Memory B cell (primary cell): ENCODE results near the gene ARHGDIB.
A peak's percentile ranks its signal among the peaks of the same experiment; 100 is the strongest.

ENCODE experiments used
- ATAC-seq: fragments of 150-1000 bp; cut with Tn5 transposase; 2 replicates; pipeline ENCODE4 v1.10.0; 2021; ENCODE audit warnings: low read depth, mild to moderate bottlenecking, moderate library complexity
- DNase-seq, 2 donors: peaks; one replicate each; pipeline ENCODE4 v3.0.0; 2022; ENCODE audit warnings: low spot score in 2 of 2
- H3K27ac Mint-ChIP-seq: one replicate; pipeline ENCODE4 v1.8.0; 2022; ENCODE audit warnings: mild to moderate bottlenecking, moderate library complexity, mixed read lengths
- H3K27me3 Mint-ChIP-seq: one replicate; pipeline ENCODE4 v1.8.0; 2022; ENCODE audit warnings: mixed read lengths
- H3K36me3 Mint-ChIP-seq: one replicate; pipeline ENCODE4 v1.8.0; 2022; ENCODE audit warnings: mild to moderate bottlenecking, mixed read lengths
- H3K4me1 Mint-ChIP-seq: one replicate; pipeline ENCODE4 v1.8.0; 2022; ENCODE audit warnings: mixed read lengths
- H3K4me3 Mint-ChIP-seq: one replicate; pipeline ENCODE4 v1.8.0; 2022; ENCODE audit warnings: mild to moderate bottlenecking, moderate library complexity, mixed read lengths
- H3K9me3 Mint-ChIP-seq: one replicate; pipeline ENCODE4 v1.8.0; 2022; ENCODE audit warnings: mixed read lengths

The ARHGDIB gene

DNA sequence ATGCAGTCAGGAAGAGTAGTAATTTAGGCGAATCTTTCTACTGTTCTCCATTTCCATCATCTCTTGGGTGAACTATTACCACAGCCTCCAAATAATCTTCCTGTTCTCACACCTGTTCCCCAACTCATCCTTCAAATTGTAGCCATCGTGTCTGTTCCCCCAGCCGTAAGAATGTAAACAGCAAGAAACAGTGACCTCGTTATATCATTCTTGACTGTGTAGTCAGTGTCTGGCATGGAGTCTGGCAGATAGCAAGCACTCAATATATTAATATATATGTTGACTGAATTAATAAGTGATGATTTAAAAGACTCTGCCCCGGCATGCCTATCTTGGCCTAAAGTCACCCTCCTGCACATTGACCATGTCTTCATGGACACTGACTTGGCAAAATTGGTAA is 31.7 kb upstream of the ARHGDIB start:
- Mint-ChIP-seq H3K9me3 (peaks cover 2% of the 10 kb centered on the region), H3K4me1 (peaks cover 50% of the 10 kb centered on the region), H3K4me3 (no peak overlapping the region), H3K27ac (peak overlapping the region; percentile 58), H3K36me3 (no peaks in the 10 kb centered on the region), H3K27me3 (no peaks in the 10 kb centered on the region)
- DNase-seq: no peak
- no peak for ATAC-seq

DNA sequence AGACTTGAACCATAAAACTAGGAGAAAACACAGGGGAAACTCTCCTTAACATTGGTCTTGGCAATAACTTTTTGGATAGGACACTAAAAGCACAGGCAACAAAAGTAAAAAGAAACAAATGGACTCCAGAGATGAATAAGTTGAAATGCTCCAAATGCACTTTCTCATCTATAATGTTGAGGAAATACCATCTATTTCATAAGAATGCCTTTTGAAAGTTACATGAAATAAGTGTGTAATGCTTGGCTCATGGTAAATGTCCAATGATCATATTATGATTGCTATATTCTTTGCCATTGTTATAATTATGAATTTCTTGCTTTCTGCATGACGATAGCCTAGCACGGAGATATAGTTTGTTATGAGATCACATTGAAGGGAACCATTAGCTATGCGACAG is 31.3 kb upstream of the ARHGDIB start:
- DNase-seq: no peak
- Mint-ChIP-seq H3K4me1 (peaks cover 54% of the 10 kb centered on the region), H3K9me3 (peaks cover 4% of the 10 kb centered on the region), H3K36me3 (no peaks in the 10 kb centered on the region), H3K4me3 (no peak overlapping the region), H3K27me3 (no peaks in the 10 kb centered on the region), H3K27ac (no peak overlapping the region)
- ATAC-seq: no peak

DNA sequence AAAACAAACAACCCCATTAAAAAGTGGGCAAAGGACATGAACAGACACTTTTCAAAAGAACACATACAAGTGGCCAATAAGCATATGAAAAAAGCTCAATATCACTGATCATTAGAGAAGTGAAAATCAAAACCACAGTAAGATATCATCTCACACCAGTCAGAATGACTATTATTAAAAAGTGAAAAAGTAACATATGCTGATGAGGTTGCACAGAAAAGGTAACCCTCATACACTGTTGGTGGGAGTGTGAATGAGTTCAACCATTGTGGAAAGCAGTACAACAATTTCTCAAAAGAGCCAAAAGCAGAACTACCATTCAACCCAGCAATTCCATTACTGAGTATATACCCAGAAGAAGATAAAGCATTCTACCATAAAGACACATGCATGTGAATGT is 29.7 kb upstream of the ARHGDIB start:
- Mint-ChIP-seq H3K27ac (no peak overlapping the region), H3K4me3 (no peak overlapping the region), H3K27me3 (no peaks in the 10 kb centered on the region), H3K4me1 (peaks cover 58% of the 10 kb centered on the region), H3K36me3 (no peaks in the 10 kb centered on the region), H3K9me3 (peaks cover 4% of the 10 kb centered on the region)
- ATAC-seq: no peak
- no peak for DNase-seq

DNA sequence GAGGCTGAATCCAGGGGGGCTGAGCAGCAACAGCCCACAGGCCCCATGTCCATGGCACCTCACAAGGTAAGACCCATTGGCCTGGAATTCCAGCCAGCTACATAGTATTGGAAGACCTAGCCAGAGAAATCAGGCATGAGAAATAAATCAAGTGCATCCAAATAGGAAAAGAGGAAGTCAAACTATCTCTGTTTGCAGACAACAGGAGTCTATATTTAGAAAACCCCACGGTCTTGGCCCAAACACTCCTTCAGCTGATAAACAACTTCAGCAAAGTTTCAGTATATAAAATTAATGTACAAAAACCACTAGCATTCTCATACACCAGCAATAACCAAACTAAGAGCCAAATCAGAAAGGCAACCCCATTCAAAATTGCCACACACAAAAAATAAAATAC is 28.4 kb upstream of the ARHGDIB start:
- ATAC-seq (peak; percentile 78), DNase-seq (peak in 1 of 2 donors; percentile 20)
- no peaks in the 10 kb centered on the region for H3K27me3 Mint-ChIP-seq
- H3K27ac Mint-ChIP-seq: peak overlapping the region; percentile 84
- no peaks in the 10 kb centered on the region for H3K36me3 Mint-ChIP-seq
- peak overlapping the region; percentile 73 for H3K4me3 Mint-ChIP-seq
- H3K4me1 Mint-ChIP-seq: peaks cover 51% of the 10 kb centered on the region
- H3K9me3 Mint-ChIP-seq: peaks cover 4% of the 10 kb centered on the region

DNA sequence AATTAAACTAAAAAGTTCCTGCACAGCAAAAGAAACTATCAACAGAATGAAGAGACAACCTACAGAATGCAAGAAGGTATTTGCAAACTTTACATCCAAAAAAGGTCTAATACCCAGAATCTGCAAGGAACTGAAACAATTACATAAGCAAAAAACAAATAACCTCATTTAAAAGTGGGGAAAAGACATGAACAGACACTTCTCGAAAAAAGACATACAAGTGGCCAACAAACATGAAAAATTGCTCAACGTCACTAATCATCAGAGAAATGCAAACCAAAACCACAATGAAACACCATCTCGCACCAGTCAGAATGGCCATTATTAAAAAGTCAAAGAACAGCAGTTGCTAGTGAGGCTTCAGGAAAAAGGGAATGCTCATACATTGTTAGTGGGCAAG is 26.6 kb upstream of the ARHGDIB start:
- DNase-seq (no peak), ATAC-seq (no peak)
- no peaks in the 10 kb centered on the region for H3K36me3 Mint-ChIP-seq
- no peak overlapping the region for H3K4me3 Mint-ChIP-seq
- no peak overlapping the region for H3K27ac Mint-ChIP-seq
- H3K9me3 Mint-ChIP-seq: peaks cover 4% of the 10 kb centered on the region
- H3K4me1 Mint-ChIP-seq: peaks cover 48% of the 10 kb centered on the region
- no peaks in the 10 kb centered on the region for H3K27me3 Mint-ChIP-seq

DNA sequence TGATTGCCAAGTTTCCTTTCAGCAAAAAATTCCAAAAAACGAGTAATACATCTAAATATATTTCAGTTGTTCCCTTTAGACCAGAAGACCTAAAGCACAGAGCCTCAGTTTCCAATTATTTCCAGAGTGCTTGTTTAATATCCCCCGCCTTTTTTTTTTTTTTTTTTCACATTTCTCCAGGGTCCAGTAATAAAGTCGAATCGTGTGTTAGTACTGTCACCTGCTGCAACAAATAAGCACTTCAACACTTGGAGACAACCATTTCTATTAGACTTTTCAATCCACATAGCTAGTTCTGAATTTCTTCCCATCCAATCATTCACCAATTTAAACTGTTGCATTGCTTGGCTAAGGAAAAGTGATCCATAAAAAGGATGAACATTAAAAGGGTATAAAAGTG is 25.0 kb upstream of the ARHGDIB start:
- DNase-seq (no peak), ATAC-seq (no peak)
- H3K9me3 Mint-ChIP-seq: peaks cover 4% of the 10 kb centered on the region
- no peaks in the 10 kb centered on the region for H3K27me3 Mint-ChIP-seq
- H3K4me3 Mint-ChIP-seq: no peak overlapping the region
- H3K27ac Mint-ChIP-seq: no peak overlapping the region
- no peaks in the 10 kb centered on the region for H3K36me3 Mint-ChIP-seq
- peaks cover 50% of the 10 kb centered on the region for H3K4me1 Mint-ChIP-seq

DNA sequence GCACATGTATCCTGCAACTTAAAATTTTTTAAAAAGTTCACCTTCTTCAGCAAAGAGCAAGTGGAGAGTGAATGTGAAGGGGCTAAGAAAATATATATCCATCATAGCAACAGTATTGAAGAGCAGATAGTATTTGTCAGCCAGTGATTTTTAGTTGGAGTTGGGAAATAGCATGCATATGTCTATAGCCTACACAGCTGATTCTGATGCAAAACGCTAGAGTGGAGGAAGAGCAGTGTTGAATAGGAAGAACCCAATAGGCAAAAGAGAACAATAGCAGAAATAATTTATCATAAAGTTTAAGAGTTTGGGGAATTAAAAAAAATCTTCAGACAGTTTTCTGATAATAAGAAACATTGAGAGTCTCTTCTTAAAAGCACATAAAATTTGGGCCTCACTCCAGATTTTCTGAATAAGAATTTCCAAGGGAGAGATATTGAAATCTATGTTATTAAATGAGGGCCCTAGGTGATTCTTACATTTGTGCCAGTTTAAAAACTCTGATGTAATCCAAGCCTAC is 23.4 kb upstream of the ARHGDIB start:
- DNase-seq (no peak), ATAC-seq (no peak)
- Mint-ChIP-seq H3K9me3 (peaks cover 4% of the 10 kb centered on the region), H3K27me3 (no peaks in the 10 kb centered on the region), H3K4me1 (peaks cover 52% of the 10 kb centered on the region), H3K36me3 (no peaks in the 10 kb centered on the region), H3K27ac (no peak overlapping the region), H3K4me3 (no peak overlapping the region)

DNA sequence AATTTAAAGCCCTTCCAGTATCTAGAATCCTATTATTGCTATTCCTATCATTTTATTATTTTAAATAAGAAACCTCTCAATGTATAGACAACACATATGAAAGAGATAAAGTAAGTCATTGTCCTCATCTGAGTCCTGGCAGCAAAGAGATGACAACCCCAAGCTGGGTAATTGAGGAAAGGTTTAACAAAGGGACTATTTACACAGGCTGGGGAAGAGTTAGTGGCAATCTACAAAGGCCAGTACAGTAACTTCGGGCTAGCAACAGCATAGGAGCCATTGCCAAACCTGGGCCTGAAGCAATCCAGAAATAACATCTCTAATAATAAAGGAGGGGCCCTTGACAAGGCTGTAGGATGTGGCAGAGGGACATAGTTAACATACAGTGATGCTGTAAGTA is 22.6 kb upstream of the ARHGDIB start:
- no peak overlapping the region for H3K27ac Mint-ChIP-seq
- H3K4me1 Mint-ChIP-seq: peaks cover 50% of the 10 kb centered on the region
- DNase-seq: no peak

DNA sequence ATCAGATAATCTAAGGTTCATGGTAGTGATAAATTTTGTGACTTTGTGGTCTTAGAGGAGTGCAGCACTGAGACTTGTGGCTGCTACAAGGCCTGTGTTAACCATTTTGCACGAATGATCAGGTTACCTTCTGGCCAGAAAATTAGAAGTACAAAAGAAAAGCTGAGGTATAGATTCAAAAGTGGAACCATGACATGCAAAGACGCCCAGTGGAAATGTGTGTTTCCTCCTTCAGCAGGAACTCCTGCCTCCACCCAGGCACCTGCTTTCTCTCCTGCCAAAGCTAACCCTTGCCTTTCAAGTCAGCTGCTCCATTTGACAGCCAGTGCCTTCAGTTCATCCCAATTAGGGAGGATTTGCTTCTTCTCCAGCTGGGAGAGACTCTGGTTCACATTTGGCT is 21.6 kb upstream of the ARHGDIB start:
- Mint-ChIP-seq H3K4me3 (no peak overlapping the region), H3K27ac (no peak overlapping the region), H3K27me3 (no peaks in the 10 kb centered on the region), H3K4me1 (peaks cover 43% of the 10 kb centered on the region), H3K36me3 (no peaks in the 10 kb centered on the region), H3K9me3 (peaks cover under 1% of the 10 kb centered on the region)
- ATAC-seq: peak; percentile 54
- no peak for DNase-seq

More for the DNA sequence above, 22.6 kb upstream of the ARHGDIB start:
- ATAC-seq: no peak
- Mint-ChIP-seq H3K4me3 (no peak overlapping the region), H3K9me3 (peaks cover 3% of the 10 kb centered on the region), H3K27me3 (no peaks in the 10 kb centered on the region), H3K36me3 (no peaks in the 10 kb centered on the region)

DNA sequence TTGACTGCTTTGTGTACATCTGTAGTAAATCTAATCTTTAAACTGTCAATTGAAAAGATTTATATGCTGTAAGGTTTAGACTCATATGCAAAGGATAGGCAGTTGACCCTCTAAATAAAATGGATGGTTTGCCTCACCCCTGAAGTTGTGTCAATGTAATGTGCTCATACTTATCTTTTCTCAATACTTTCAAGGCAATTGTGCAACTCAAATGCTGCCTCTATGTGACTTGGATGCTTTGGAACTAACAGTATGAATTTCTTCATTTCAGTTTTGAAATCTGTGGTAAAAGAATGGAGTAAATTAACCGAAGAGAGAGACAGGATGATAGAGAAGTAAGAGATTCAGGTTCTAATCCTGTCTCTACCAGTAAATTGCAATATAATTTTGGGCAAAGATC is 21.2 kb upstream of the ARHGDIB start:
- no peak overlapping the region for H3K27ac Mint-ChIP-seq
- no peaks in the 10 kb centered on the region for H3K27me3 Mint-ChIP-seq
- no peaks in the 10 kb centered on the region for H3K9me3 Mint-ChIP-seq
- H3K4me3 Mint-ChIP-seq: no peak overlapping the region
- no peaks in the 10 kb centered on the region for H3K36me3 Mint-ChIP-seq
- ATAC-seq: no peak
- peaks cover 40% of the 10 kb centered on the region for H3K4me1 Mint-ChIP-seq
- DNase-seq: no peak

DNA sequence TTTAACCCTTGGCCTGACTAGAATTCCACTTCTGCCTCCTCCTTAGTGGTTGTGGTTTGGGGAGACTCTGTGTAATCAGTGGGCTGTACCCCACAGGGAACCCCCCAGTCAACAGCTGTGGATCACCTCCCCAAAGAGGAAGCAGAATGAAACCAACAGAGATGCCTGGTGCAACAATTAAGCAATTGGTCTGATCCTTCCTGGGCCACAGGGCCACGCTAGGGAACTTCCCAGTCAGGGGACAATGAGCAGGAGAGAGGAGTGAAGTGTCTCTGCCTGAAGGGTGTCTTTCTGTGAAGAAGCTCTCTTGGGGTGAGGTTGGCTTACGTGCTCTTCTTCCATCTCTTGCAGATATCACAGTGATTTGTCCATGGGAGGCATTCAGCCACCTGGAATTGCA is 19.6 kb upstream of the ARHGDIB start:
- no peak overlapping the region for H3K4me3 Mint-ChIP-seq
- no peaks in the 10 kb centered on the region for H3K36me3 Mint-ChIP-seq
- H3K27ac Mint-ChIP-seq: no peak overlapping the region
- H3K27me3 Mint-ChIP-seq: no peaks in the 10 kb centered on the region
- no peaks in the 10 kb centered on the region for H3K9me3 Mint-ChIP-seq
- peaks cover 37% of the 10 kb centered on the region for H3K4me1 Mint-ChIP-seq
- no peak for DNase-seq
- ATAC-seq: peak; percentile 84

DNA sequence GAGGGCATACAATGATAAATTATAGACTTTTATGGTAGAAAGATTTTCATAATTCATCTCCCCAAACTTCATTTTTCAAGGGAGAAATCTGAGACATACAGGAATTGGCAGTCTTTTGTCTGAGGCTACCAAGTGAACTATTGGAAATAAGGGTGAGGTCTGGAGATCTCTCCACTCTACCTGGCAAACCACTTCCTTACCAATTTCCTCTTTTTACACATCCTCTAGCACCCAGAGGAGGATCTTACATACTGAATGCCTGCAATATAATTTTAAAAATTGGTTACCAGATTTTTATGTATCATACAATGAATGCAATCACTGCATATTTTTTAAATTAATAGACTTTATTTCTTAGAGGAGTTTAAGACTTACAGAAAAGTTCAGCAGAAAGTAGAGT is 18.1 kb upstream of the ARHGDIB start:
- no peak overlapping the region for H3K4me3 Mint-ChIP-seq
- peak; percentile 47 for ATAC-seq
- H3K9me3 Mint-ChIP-seq: no peaks in the 10 kb centered on the region
- no peaks in the 10 kb centered on the region for H3K27me3 Mint-ChIP-seq
- peaks cover 33% of the 10 kb centered on the region for H3K4me1 Mint-ChIP-seq
- DNase-seq: no peak
- H3K36me3 Mint-ChIP-seq: no peaks in the 10 kb centered on the region
- H3K27ac Mint-ChIP-seq: no peak overlapping the region

DNA sequence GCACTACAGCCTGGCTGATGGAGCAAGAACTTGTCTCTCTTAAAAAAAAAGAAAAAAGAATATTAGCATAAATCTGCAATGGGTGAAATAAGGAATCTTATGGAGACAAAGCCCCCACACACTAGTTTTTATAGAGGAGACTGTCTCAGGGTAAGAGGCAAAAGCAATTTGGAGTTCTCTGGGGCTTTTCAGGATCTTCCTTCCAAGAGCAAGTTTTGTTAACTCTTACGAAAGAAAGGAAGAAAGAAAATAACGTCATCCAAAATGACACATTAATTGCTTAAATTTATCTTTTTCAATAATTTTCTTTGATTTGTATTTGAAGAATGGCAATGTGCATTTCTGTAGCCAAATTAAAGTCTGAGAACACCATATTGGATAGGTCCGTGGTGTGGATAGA is 15.3 kb upstream of the ARHGDIB start:
- no peak for DNase-seq
- H3K36me3 Mint-ChIP-seq: no peaks in the 10 kb centered on the region
- peaks cover 28% of the 10 kb centered on the region for H3K4me1 Mint-ChIP-seq
- no peak overlapping the region for H3K4me3 Mint-ChIP-seq
- no peaks in the 10 kb centered on the region for H3K9me3 Mint-ChIP-seq
- ATAC-seq: no peak
- no peak overlapping the region for H3K27ac Mint-ChIP-seq
- H3K27me3 Mint-ChIP-seq: no peaks in the 10 kb centered on the region

DNA sequence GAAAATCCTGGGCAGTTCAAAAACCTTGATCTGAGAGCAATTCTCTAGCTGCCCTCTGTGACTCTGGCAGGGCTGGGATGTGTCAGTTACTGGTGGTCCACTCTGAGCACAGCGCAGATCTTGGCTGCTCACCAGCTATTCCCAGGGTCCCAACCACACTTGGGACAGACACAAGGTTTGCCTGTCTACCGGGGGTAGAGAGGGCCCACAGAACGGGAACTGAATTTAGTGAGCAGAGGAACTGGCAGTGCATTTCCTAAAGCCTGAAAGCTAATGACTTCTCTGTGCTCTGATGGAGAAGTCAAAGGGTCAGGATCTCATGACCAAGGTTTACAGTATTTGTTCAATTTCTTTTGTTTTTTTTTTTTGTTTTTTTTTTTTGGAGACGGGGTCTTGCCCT is 14.1 kb upstream of the ARHGDIB start:
- no peaks in the 10 kb centered on the region for H3K9me3 Mint-ChIP-seq
- H3K27ac Mint-ChIP-seq: no peak overlapping the region
- no peaks in the 10 kb centered on the region for H3K27me3 Mint-ChIP-seq
- ATAC-seq (no peak), DNase-seq (no peak)
- H3K36me3 Mint-ChIP-seq: no peaks in the 10 kb centered on the region
- H3K4me3 Mint-ChIP-seq: no peak overlapping the region
- H3K4me1 Mint-ChIP-seq: peaks cover 17% of the 10 kb centered on the region

DNA sequence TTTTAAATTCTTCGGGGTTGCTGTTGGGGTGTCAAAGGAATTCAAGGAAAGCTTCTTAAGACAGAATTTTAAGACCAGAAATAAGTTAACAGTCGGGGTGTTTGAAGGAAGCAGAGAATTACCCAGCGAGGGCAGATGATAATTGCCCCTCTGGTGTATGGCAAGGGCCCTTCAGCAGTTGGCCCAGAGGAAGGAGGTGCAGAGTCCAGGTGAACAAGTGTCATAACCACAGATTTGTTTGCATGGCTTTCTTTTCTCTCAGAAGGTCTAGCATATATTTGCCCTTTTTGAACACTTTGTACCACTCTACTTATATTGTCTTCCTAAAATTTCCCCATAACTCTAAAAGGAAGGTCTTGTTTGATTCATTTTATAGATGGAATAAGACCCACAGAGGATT is 13.2 kb upstream of the ARHGDIB start:
- DNase-seq: no peak
- Mint-ChIP-seq H3K9me3 (no peaks in the 10 kb centered on the region), H3K27ac (no peak overlapping the region)

More for the DNA sequence above, 13.2 kb upstream of the ARHGDIB start:
- Mint-ChIP-seq H3K4me3 (no peak overlapping the region), H3K27me3 (no peaks in the 10 kb centered on the region), H3K4me1 (peaks cover 12% of the 10 kb centered on the region), H3K36me3 (no peaks in the 10 kb centered on the region)
- no peak for ATAC-seq
